Measurements from ENCODE around the gene ZYG11B. TPM values are rescaled to one million over a fixed set of nuclear protein-coding genes. Genes with fewer than 3 reads are reported as not detected.

ZYG11B gene
- total RNA-seq, 1 experiment from 2014 or later, result 16.2 TPM

- no peak for TF ChIP-seq CTCF (IDR thresholded peaks at IDR 0.05; ENCODE audit: unreplicated experiment)
- no peaks in the 10 kb centered on the region for H3K27me3 Mint-ChIP-seq (ENCODE audit: insufficient read depth, unreplicated experiment)
- H3K36me3 Mint-ChIP-seq (ENCODE audit: insufficient read depth, unreplicated experiment), result peaks cover 8% of the 10 kb centered on the region
- ChIA-PET POLR2A (no interaction called here), CTCF (no interaction called here)
- intact Hi-C loops (cut with micrococcal nuclease), result no loop called here
- no peaks in the 10 kb centered on the region for H3K9me3 Mint-ChIP-seq (ENCODE audit: unreplicated experiment)
- no TSS peak for BruUV-seq (replicated peaks)
- H3K27ac Mint-ChIP-seq (ENCODE audit: low read depth, unreplicated experiment), result no peak overlapping the region
- no peak for DNase-seq (ENCODE audit: unreplicated experiment)
- peaks cover 8% of the 10 kb centered on the region for H3K4me1 Mint-ChIP-seq (ENCODE audit: insufficient read depth, unreplicated experiment)
- no peak overlapping the region for H3K4me3 Mint-ChIP-seq (ENCODE audit: unreplicated experiment)
Observed at GRCh38 chr1:52679498-52679897, 46.8 kb upstream of the ZYG11B start.

- no peak for DNase-seq (ENCODE audit: unreplicated experiment)
- Mint-ChIP-seq H3K27ac (ENCODE audit: low read depth, unreplicated experiment) (no peak overlapping the region), H3K27me3 (ENCODE audit: insufficient read depth, unreplicated experiment) (no peaks in the 10 kb centered on the region), H3K36me3 (ENCODE audit: insufficient read depth, unreplicated experiment) (peaks cover 11% of the 10 kb centered on the region), H3K9me3 (ENCODE audit: unreplicated experiment) (no peaks in the 10 kb centered on the region), H3K4me1 (ENCODE audit: insufficient read depth, unreplicated experiment) (peaks cover 8% of the 10 kb centered on the region), H3K4me3 (ENCODE audit: unreplicated experiment) (no peak overlapping the region)
- intact Hi-C loops (cut with micrococcal nuclease), result loop anchor here (10.0 kb wide), 1 partner anchor 246 kb away; no protein-coding TSS in a partner anchor
- no peak for TF ChIP-seq CTCF (IDR thresholded peaks at IDR 0.05; ENCODE audit: unreplicated experiment)
- ChIA-PET CTCF (no interaction called here), POLR2A (interaction anchor here (1.4 to 1.5 kb wide), 2 partner anchors 10 to 219 kb away, joined by 3 to 6 read pairs; no protein-coding TSS in a partner anchor)
- BruUV-seq (replicated peaks), result no TSS peak
Observed at GRCh38 chr1:52680353-52680752, 45.9 kb upstream of the ZYG11B start.

GRCh38 chr1:52681136-52681535 lies 45.1 kb upstream of the ZYG11B start:
- intact Hi-C loops (cut with micrococcal nuclease), result loop anchor here (10.0 kb wide), 1 partner anchor 246 kb away; no protein-coding TSS in a partner anchor
- DNase-seq (ENCODE audit: unreplicated experiment), result no peak
- ChIA-PET CTCF (interaction anchor here (0.6 kb wide), 1 partner anchor 19 kb away, joined by 3 read pairs; no protein-coding TSS in a partner anchor), POLR2A (interaction anchor here (1.4 to 1.5 kb wide), 2 partner anchors 11 to 220 kb away, joined by 3 to 6 read pairs; no protein-coding TSS in a partner anchor)
- no peak for TF ChIP-seq CTCF (IDR thresholded peaks at IDR 0.05; ENCODE audit: unreplicated experiment)
- Mint-ChIP-seq H3K27ac (ENCODE audit: low read depth, unreplicated experiment) (no peak overlapping the region), H3K4me1 (ENCODE audit: insufficient read depth, unreplicated experiment) (peaks cover 11% of the 10 kb centered on the region), H3K36me3 (ENCODE audit: insufficient read depth, unreplicated experiment) (peaks cover 19% of the 10 kb centered on the region), H3K4me3 (ENCODE audit: unreplicated experiment) (no peak overlapping the region), H3K27me3 (ENCODE audit: insufficient read depth, unreplicated experiment) (no peaks in the 10 kb centered on the region), H3K9me3 (ENCODE audit: unreplicated experiment) (no peaks in the 10 kb centered on the region)
- no TSS peak for BruUV-seq (replicated peaks)

- H3K27ac Mint-ChIP-seq (ENCODE audit: low read depth, unreplicated experiment), result no peak overlapping the region
Observed at GRCh38 chr1:52683367-52683940, 42.8 kb upstream of the ZYG11B start.

More at GRCh38 chr1:52683367-52683940, 42.8 kb upstream of the ZYG11B start:
- Mint-ChIP-seq H3K9me3 (ENCODE audit: unreplicated experiment) (no peaks in the 10 kb centered on the region), H3K4me1 (ENCODE audit: insufficient read depth, unreplicated experiment) (peaks cover 5% of the 10 kb centered on the region), H3K27me3 (ENCODE audit: insufficient read depth, unreplicated experiment) (no peaks in the 10 kb centered on the region), H3K36me3 (ENCODE audit: insufficient read depth, unreplicated experiment) (peaks cover 42% of the 10 kb centered on the region), H3K4me3 (ENCODE audit: unreplicated experiment) (no peak overlapping the region)
- POLR2A ChIA-PET, result interaction anchor here (0.7 to 5.8 kb wide), 8 partner anchors 9 to 279 kb away, joined by 3 to 40 read pairs (median 4); partner anchors contain the start of genes ORC1, PRPF38A and SCP2
- intact Hi-C loops (cut with micrococcal nuclease), result loop anchor here (10.0 kb wide), 1 partner anchor 249 kb away; no protein-coding TSS in a partner anchor
- no peak for DNase-seq (ENCODE audit: unreplicated experiment)
- TF ChIP-seq CTCF (IDR thresholded peaks at IDR 0.05; ENCODE audit: unreplicated experiment), result no peak
- BruUV-seq (replicated peaks), result no TSS peak
- CTCF ChIA-PET, result interaction anchor here (0.6 kb wide), 1 partner anchor 14 kb away, joined by 3 read pairs; no protein-coding TSS in a partner anchor
